GM23248 (cell line): ENCODE measurements around the gene CAPN9. TPM values are rescaled to one million over a fixed set of nuclear protein-coding genes. Genes with fewer than 3 reads are reported as not detected.

Experiments
- DNase-seq: peaks from one replicate; pipeline ENCODE4 v3.0.0-alpha.2; 2015
- H2AFZ ChIP-seq: fragments of 200-600 bp; sonication (generic); 2 replicates; pipeline ENCODE4 v1.6.1; 2016; ENCODE audit warnings: antibody characterized with exemption
- H3F3A ChIP-seq: fragments of 200-600 bp; sonication (generic); 2 replicates; pipeline ENCODE4 v1.6.1; 2016; ENCODE audit warnings: mild to moderate bottlenecking, antibody characterized with exemption, mixed run types; ENCODE audit not compliant: insufficient read depth
- H3K27ac ChIP-seq: fragments of 200-600 bp; sonication (generic); 2 replicates; pipeline ENCODE4 v1.5.1; 2016; ENCODE audit warnings: mild to moderate bottlenecking
- H3K27me3 ChIP-seq: fragments of 200-600 bp; sonication (generic); replicated peaks from 2 replicates; pipeline ENCODE4 v1.6.1; 2016; ENCODE audit warnings: mild to moderate bottlenecking; ENCODE audit not compliant: insufficient read depth
- H3K36me3 ChIP-seq: fragments of 200-600 bp; sonication (generic); 2 replicates; pipeline ENCODE4 v1.6.1; 2016; ENCODE audit warnings: low read depth, mild to moderate bottlenecking
- H3K4me1 ChIP-seq: fragments of 200-600 bp; sonication (generic); 2 replicates; pipeline ENCODE4 v1.6.1; 2016; ENCODE audit warnings: mild to moderate bottlenecking; ENCODE audit not compliant: insufficient read depth
- H3K4me2 ChIP-seq: fragments of 200-600 bp; sonication (generic); one replicate; pipeline ENCODE4 v1.6.1; 2016; ENCODE audit warnings: mild to moderate bottlenecking; ENCODE audit not compliant: unreplicated experiment
- H3K4me3 ChIP-seq: fragments of 200-600 bp; sonication (generic); 2 replicates; pipeline ENCODE4 v1.5.1; 2016; ENCODE audit warnings: mild to moderate bottlenecking
- H3K79me2 ChIP-seq: fragments of 200-600 bp; sonication (generic); 2 replicates; pipeline ENCODE4 v1.6.1; 2016; ENCODE audit warnings: mild to moderate bottlenecking; ENCODE audit not compliant: insufficient read depth
- H3K9ac ChIP-seq: fragments of 200-600 bp; sonication (generic); 2 replicates; pipeline ENCODE4 v1.6.1; 2016; ENCODE audit warnings: mild to moderate bottlenecking
- H3K9me2 ChIP-seq: fragments of 200-600 bp; sonication (generic); 2 replicates; pipeline ENCODE4 v1.6.1; 2016; ENCODE audit warnings: mixed run types, mild to moderate bottlenecking, moderate library complexity; ENCODE audit not compliant: insufficient read depth
- H3K9me3 ChIP-seq: fragments of 200-600 bp; sonication (generic); one replicate; pipeline ENCODE4 v1.6.1; 2017; ENCODE audit warnings: low read depth
- H4K20me1 ChIP-seq: fragments of 200-600 bp; sonication (generic); 2 replicates; pipeline ENCODE4 v1.6.0; 2016; ENCODE audit not compliant: insufficient read depth
- EZH2 ChIP-seq: fragments of 200-600 bp; sonication (generic); IDR thresholded peaks from 2 replicates; pipeline ENCODE4 v1.6.1; 2018; ENCODE audit warnings: antibody characterized with exemption, mild to moderate bottlenecking; ENCODE audit not compliant: insufficient read depth, poor library complexity, severe bottlenecking
- EZH2phosphoT487 ChIP-seq: fragments of 200-600 bp; sonication (generic); IDR thresholded peaks from 2 replicates; pipeline ENCODE4 v1.6.1; 2018; ENCODE audit warnings: antibody characterized with exemption, moderate library complexity, mild to moderate bottlenecking, low read depth; ENCODE audit not compliant: insufficient read depth
- WGBS, 2 experiments: methylation state at CpG; one replicate each; pipeline ENCODE4 v1.1.6; 2015 to 2017; ENCODE audit warnings: low lambda C conversion rate in 2 of 2, low coverage in 1 of 2; ENCODE audit errors: missing lambda C conversion rate in 2 of 2; 5-methylcytosine and 5-hydroxymethylcytosine counted together
- in situ Hi-C: fragments of 300-500 bp; cut with MboI; formaldehyde crosslinking; loops from 2 replicates; pipeline ENCODE4 v1.15.0; 2020
- polyA plus RNA-seq: library from polyadenylated mRNA; unstranded; fragments of >200 nt; fragmentation: Nextera tagmentation; extraction: Ambion mirVana; gene quantifications from 2 replicates; pipeline ENCODE4 v1.2.1, GENCODE V29; 2016
- total RNA-seq: library from RNA; depleted of rRNA; stranded (reverse); fragments of >200 nt; shearing (Covaris generic); gene quantifications from 2 replicates; pipeline ENCODE4 v1.2.3, GENCODE V29; 2014

CAPN9 gene
- total and polyA plus RNA-seq, 2 experiments from 2014 or later, result not detected

GRCh38 chr1:230794431-230794830 is 47.2 kb downstream of the CAPN9 start:
- no peaks in the 10 kb centered on the region for H4K20me1 ChIP-seq
- peak; percentile 19 for DNase-seq
- H3K4me1 ChIP-seq, result no peaks in the 10 kb centered on the region
- in situ Hi-C loops, result loop anchor here (10.0 kb wide), 2 partner anchors 130 to 410 kb away; no protein-coding TSS in a partner anchor
- H3K9ac ChIP-seq, result no peak overlapping the region
- no peak overlapping the region for H2AFZ ChIP-seq
- H3K9me3 ChIP-seq, result no peaks in the 10 kb centered on the region
- H3K4me3 ChIP-seq, result no peak overlapping the region
- H3K79me2 ChIP-seq, result no peaks in the 10 kb centered on the region
- H3K36me3 ChIP-seq, result no peaks in the 10 kb centered on the region
- no peak overlapping the region for H3K27ac ChIP-seq
- H3K9me2 ChIP-seq, result no peaks in the 10 kb centered on the region
- no peaks in the 10 kb centered on the region for H3F3A ChIP-seq
- TF ChIP-seq EZH2 (no peak), EZH2phosphoT487 (no peak)
- no peak overlapping the region for H3K4me2 ChIP-seq
- WGBS, 2 experiments, result 29 to 30% methylated on average over 5 of the region's 5 CpGs
- H3K27me3 ChIP-seq, result no peaks in the 10 kb centered on the region; the same call in 1 of the 2 replicates

- Histone ChIP-seq H3K9ac (no peak overlapping the region), H2AFZ (no peak overlapping the region), H3K9me2 (no peaks in the 10 kb centered on the region), H3F3A (no peaks in the 10 kb centered on the region), H3K36me3 (no peaks in the 10 kb centered on the region), H3K9me3 (no peaks in the 10 kb centered on the region), H3K4me1 (no peaks in the 10 kb centered on the region), H4K20me1 (no peaks in the 10 kb centered on the region), H3K79me2 (no peaks in the 10 kb centered on the region), H3K4me3 (no peak overlapping the region), H3K27ac (no peak overlapping the region), H3K4me2 (no peak overlapping the region), H3K27me3 (no peaks in the 10 kb centered on the region; the same call in 1 of the 2 replicates)
- WGBS, 2 experiments, result 79 to 82% methylated on average over 15 to 19 of the region's 19 CpGs
- TF ChIP-seq EZH2phosphoT487 (no peak), EZH2 (no peak)
- in situ Hi-C loops, result loop anchor here (10.0 kb wide), 2 partner anchors 130 to 410 kb away; no protein-coding TSS in a partner anchor
- no peak for DNase-seq
Observed at GRCh38 chr1:230794871-230795605, 47.9 kb downstream of the CAPN9 start.

- H3K9me3 ChIP-seq, result no peaks in the 10 kb centered on the region
- H3K4me2 ChIP-seq, result no peak overlapping the region
- H3K9me2 ChIP-seq, result no peaks in the 10 kb centered on the region
- in situ Hi-C loops, result loop anchor here (10.0 kb wide), 2 partner anchors 128 to 408 kb away; no protein-coding TSS in a partner anchor
- no peak overlapping the region for H3K9ac ChIP-seq
- no peaks in the 10 kb centered on the region for H3K27me3 ChIP-seq
- H3K27ac ChIP-seq, result no peak overlapping the region
- H3K36me3 ChIP-seq, result no peaks in the 10 kb centered on the region
- H4K20me1 ChIP-seq, result no peaks in the 10 kb centered on the region
- no peaks in the 10 kb centered on the region for H3F3A ChIP-seq
- WGBS, 2 experiments, result 61 to 65% methylated on average over 2 of the region's 2 CpGs
- H3K4me3 ChIP-seq, result no peak overlapping the region
- no peaks in the 10 kb centered on the region for H3K4me1 ChIP-seq
- H3K79me2 ChIP-seq, result no peaks in the 10 kb centered on the region
- no peak overlapping the region for H2AFZ ChIP-seq
- no peak for TF ChIP-seq EZH2
- no peak for TF ChIP-seq EZH2phosphoT487
- no peak for DNase-seq
Observed at GRCh38 chr1:230796626-230797025, 49.4 kb downstream of the CAPN9 start.

- Histone ChIP-seq H3K4me3 (no peak overlapping the region), H3K36me3 (no peaks in the 10 kb centered on the region), H3K27ac (no peak overlapping the region), H3K4me2 (no peak overlapping the region), H3K9ac (no peak overlapping the region), H3K9me2 (no peaks in the 10 kb centered on the region), H2AFZ (no peak overlapping the region), H3K79me2 (no peaks in the 10 kb centered on the region), H3K27me3 (no peaks in the 10 kb centered on the region), H3K9me3 (no peaks in the 10 kb centered on the region), H4K20me1 (no peaks in the 10 kb centered on the region), H3F3A (no peaks in the 10 kb centered on the region), H3K4me1 (no peaks in the 10 kb centered on the region)
- in situ Hi-C loops, result loop anchor here (10.0 kb wide), 2 partner anchors 127 to 407 kb away; no protein-coding TSS in a partner anchor
- WGBS, 2 experiments, result 67 to 68% methylated on average over 13 of the region's 13 CpGs
- DNase-seq, result no peak
- no peak for TF ChIP-seq EZH2
- TF ChIP-seq EZH2phosphoT487, result no peak
Observed at GRCh38 chr1:230797376-230797920, 50.3 kb downstream of the CAPN9 start.
